Gastrocnemius medialis (tissue), 4 donors: ENCODE results near the gene FKBP5.

ENCODE experiments used
- CTCF ChIP-seq, 5 experiments: fragments of 450-650 bp in 3 of 5; fragments of 200-600 bp in 2 of 5; sonication (generic) in 2 of 5; IDR thresholded peaks in 4 of 5; conservative IDR thresholded peaks in 1 of 5; 1 replicate in 4 of 5; 2 replicates in 1 of 5; pipeline ENCODE4 v1.5.1; 2016 to 2019; ENCODE audit warnings: antibody characterized with exemption in 5 of 5, mild to moderate bottlenecking in 3 of 5, moderate library complexity in 3 of 5
- POLR2A ChIP-seq, 2 donors: fragments of 450-650 bp; IDR thresholded peaks; one replicate each; pipeline ENCODE4 v1.6.1; 2017; ENCODE audit warnings: antibody characterized with exemption in 2 of 2, mild to moderate bottlenecking in 2 of 2, moderate library complexity in 2 of 2

DNA sequence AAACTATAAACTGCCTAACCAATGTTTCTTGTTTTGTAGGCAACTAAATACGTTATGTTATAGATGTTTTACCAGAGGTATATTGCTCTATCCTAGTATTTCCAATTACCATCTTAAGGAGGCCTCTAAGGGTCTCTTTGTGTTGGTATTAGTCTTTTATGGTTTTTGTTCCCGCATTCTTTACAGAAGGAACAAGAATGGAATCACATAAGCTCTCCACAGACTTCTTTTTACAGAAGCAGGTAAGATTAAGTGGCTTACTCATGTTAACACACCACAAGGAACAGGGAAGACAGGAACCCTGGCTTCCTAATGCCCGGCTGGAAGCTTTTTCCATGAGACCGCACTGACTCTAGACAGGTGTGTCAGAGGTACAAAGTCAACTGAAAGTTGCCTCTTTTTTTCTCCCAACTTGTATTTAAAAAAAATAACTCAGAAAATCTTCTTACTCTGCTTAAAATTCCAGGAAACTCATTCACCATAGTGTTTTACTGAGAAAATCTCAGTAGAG is 55.1 kb downstream of the FKBP5 start:
- no peak for TF ChIP-seq CTCF (IDR thresholded peaks at IDR 0.05 in 4 of 5, conservative IDR thresholded peaks at IDR 0.05 in 1 of 5)
- no peak for TF ChIP-seq POLR2A (IDR thresholded peaks at IDR 0.05)
